Right cardiac atrium (tissue), 5 donors: ENCODE data around the gene CCDC112. TPM values are rescaled to one million over a fixed set of nuclear protein-coding genes. Genes with fewer than 3 reads are reported as not detected.

Source experiments
- ATAC-seq, 2 donors: fragments of 200-7000 bp; cut with Tn5 transposase; one replicate each; pipeline versions ENCODE4 v1.8.0 to v1.9.1; 2020; ENCODE audit warnings: moderate library complexity in 2 of 2, mild to moderate bottlenecking in 1 of 2
- DNase-seq, 3 donors: peaks; one replicate each; pipeline ENCODE4 v3.0.0-alpha.2; 2020
- H3K27ac ChIP-seq: one replicate; pipeline ENCODE4 v1.5.1; 2013; ENCODE audit warnings: mild to moderate bottlenecking, low read length, control low read depth, moderate library complexity
- H3K27me3 ChIP-seq: one replicate; pipeline ENCODE4 v1.6.1; 2013; ENCODE audit not compliant: control insufficient read depth, insufficient read depth
- H3K4me1 ChIP-seq: one replicate; pipeline ENCODE4 v1.6.1; 2013; ENCODE audit warnings: low read length; ENCODE audit not compliant: control insufficient read depth, insufficient read depth
- H3K4me3 ChIP-seq: one replicate; pipeline ENCODE4 v1.5.1; 2013; ENCODE audit warnings: low read length, control low read depth
- H3K9me3 ChIP-seq: one replicate; pipeline ENCODE4 v1.6.1; 2013; ENCODE audit warnings: low read length; ENCODE audit not compliant: control insufficient read depth
- WGBS: extraction: QIAGEN DNeasy Blood & Tissue Kit; methylation state at CpG from one replicate; pipeline ENCODE4 v1.1.7; 2013; 5-methylcytosine and 5-hydroxymethylcytosine counted together
- intact Hi-C, 4 donors: fragments of 100-400 bp; cut with DNase I; formaldehyde crosslinking; loops; one replicate each; pipeline versions ENCODE4 v1.11.0 to v1.14.0; 2022 to 2023
- polyA plus RNA-seq: library from polyadenylated mRNA; stranded (reverse); fragments of 200-250 nt; gene quantifications from one replicate; pipeline ENCODE4 v1.2.3, GENCODE V29; 2013
- total RNA-seq, 4 donors: library from RNA; stranded (reverse); fragmentation: NEBNext Ultra II Directional; extraction: Animal tissue kit (Norgen Biotek cat#: 25700); gene quantifications; one replicate each; pipeline ENCODE4 v1.2.1, GENCODE V29; 2021
- donor health status: healthy with polysubstance abuse.
- donor health status: DM: no; HTN: yes; CAD: no.
- donor health status: DM: no; HTN: no; CAD: no.
- donor health status: DM: no; HTN: yes; CAD: no; lungs with severe emphysema.
- donor health status: DM: yes; HTN: yes; CAD: no.

Gene CCDC112
- total and polyA plus RNA-seq, 5 donors: 2.8 to 6.0 (median 4.1) TPM

DNA sequence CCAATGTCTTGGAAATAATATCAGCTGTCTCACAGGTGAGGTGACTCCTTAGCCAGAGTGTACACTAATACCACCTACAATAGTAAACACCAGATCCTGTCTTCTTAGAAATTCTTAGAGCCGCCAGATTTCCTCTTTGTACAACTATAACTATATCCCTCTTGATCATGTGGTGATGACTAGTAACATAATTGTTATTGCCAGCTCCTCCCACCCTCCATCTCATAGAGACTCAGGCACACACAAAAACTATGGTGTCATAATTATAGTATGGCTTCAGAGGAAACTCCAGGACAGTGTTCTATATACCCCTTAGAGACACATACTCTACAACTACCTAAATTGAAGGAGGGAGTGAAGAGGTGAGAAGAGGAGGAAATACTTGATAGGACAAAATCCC is 66.8 kb downstream of the CCDC112 start:
- Histone ChIP-seq H3K27ac (no peak overlapping the region), H3K4me3 (no peak overlapping the region), H3K9me3 (no peaks in the 10 kb centered on the region), H3K4me1 (no peaks in the 10 kb centered on the region), H3K27me3 (no peaks in the 10 kb centered on the region)
- DNase-seq: no peak
- WGBS: 98% methylated on average over 1 of the region's 1 CpG
- intact Hi-C loops: no loop called here
- ATAC-seq: no peak

GRCh38 chr5:115227281-115227680 is 69.2 kb downstream of the CCDC112 start:
- Histone ChIP-seq H3K27me3 (no peaks in the 10 kb centered on the region), H3K4me1 (no peaks in the 10 kb centered on the region), H3K9me3 (no peaks in the 10 kb centered on the region), H3K27ac (no peak overlapping the region), H3K4me3 (no peak overlapping the region)
- ATAC-seq (no peak), DNase-seq (no peak)
- WGBS: 97% methylated on average over 1 of the region's 1 CpG
- intact Hi-C loops: no loop called here

Other genes with a start within 250 kb of the CCDC112 start
- gene TRIM36, start 126.7 kb downstream of the CCDC112 start, total RNA-seq: 1 to 10 TPM in 1 of 4 donors, under 1 TPM in 3; 0.49 to 1.2 (median 0.81) TPM
- gene TRIM36, start 126.7 kb downstream of the CCDC112 start, polyA plus RNA-seq: 0.07 TPM
- 10 to 100 TPM; 25.5 to 30.9 (median 27.5) TPM for gene PGGT1B, start 33.8 kb downstream of the CCDC112 start, total RNA-seq
- gene PGGT1B, start 33.8 kb downstream of the CCDC112 start, polyA plus RNA-seq: 3.1 TPM
- 10 to 100 TPM; 19.3 to 29.5 (median 22.1) TPM for gene FEM1C, start 248.1 kb upstream of the CCDC112 start, total RNA-seq
- gene FEM1C, start 248.1 kb upstream of the CCDC112 start, polyA plus RNA-seq: 8.4 TPM